ENCODE results near the gene CIZ1.

CIZ1 gene

DNA sequence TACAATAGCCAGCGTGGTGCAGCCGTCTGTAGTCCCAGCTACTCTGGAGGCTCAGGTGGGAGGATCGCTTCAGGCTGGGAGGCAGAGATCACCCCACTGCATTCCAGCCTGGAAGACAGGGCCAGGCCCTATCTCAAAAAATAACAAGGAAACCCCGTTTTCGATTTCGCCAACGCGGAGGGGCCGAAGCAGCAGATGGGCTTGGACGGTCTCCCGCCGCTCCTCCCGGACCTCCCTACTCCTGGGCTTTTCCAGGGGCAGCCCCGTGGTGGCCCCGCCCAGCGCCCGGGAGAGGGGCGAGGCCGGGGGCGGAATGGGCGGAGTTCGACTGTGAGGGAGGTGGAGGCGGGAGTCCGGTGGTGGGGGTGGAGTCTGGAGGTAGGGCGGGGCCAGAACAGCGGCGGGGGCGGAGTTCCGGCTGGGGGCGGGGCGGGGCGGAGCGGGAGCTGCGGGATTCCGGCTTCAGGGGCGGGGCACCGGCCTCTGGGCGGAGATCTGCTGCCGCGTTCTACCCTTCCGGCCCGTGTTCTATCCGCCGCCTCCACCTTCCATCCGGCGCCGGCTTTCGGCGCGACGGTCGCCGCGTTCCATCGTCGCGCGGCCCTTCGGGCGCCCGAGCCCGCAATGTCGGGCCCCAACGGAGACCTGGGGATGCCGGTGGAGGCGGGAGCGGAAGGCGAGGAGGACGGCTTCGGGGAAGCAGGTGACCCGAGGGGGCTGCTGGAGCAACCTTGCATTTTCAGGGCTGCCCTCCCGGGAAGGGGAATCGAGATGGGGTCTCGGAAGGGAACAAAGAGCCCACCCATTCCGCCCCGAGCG, 31.4 kb downstream of the CIZ1 start, which contains the start of gene BBLN:
BBLN (plus strand) TSS at position 482 of the 819 bp plus-strand sequence; CDS start at position 625, 143 bp downstream.
- peak; percentile 94 for DNase-seq
- Histone ChIP-seq H3K9me3 (ENCODE audit: control insufficient read depth, low read length) (no peaks in the 10 kb centered on the region), H3K36me3 (ENCODE audit: control insufficient read depth in 1 of 2, insufficient read depth in 2 of 2, low read depth in 1 of 2, low read length in 2 of 2) (peaks cover 31 to 32% of the 10 kb centered on the region in 2 experiments), H3K23ac (ENCODE audit: low read length in 2 of 2) (peak within 1 kb of the TSS in 1 of 2 experiments; percentile 78), H3K4ac (ENCODE audit: low read depth in 1 of 2, low read length in 2 of 2) (peak within 1 kb of the TSS; percentile 64 to 73), H3K14ac (ENCODE audit: low read length in 2 of 2) (peak within 1 kb of the TSS in 1 of 2 experiments; percentile 92), H2AFZ (ENCODE audit: low read depth, low read length) (peak within 1 kb of the TSS; percentile 79), H2BK120ac (ENCODE audit: low read depth, low read length) (no peak within 1 kb of the TSS), H4K8ac (ENCODE audit: low read length) (peak within 1 kb of the TSS; percentile 89), H2BK12ac (ENCODE audit: low read length in 2 of 2) (peak within 1 kb of the TSS in 1 of 2 experiments; percentile 85), H3K4me2 (ENCODE audit: low read length, poor library complexity, severe bottlenecking) (peak within 1 kb of the TSS; percentile 94), H4K91ac (ENCODE audit: low read length) (peak within 1 kb of the TSS; percentile 57), H3K79me1 (replicated peaks; ENCODE audit: low read length, poor library complexity, severe bottlenecking) (peaks cover 15% of the 10 kb centered on the region), H3K27ac (ENCODE audit: low read length, poor library complexity, severe bottlenecking) (no peak within 1 kb of the TSS), H3K4me1 (ENCODE audit: control insufficient read depth, insufficient read depth, low read depth, low read length) (peaks cover 15% of the 10 kb centered on the region), H2AK5ac (ENCODE audit: low read length, severe bottlenecking) (no peak within 1 kb of the TSS), H3K18ac (ENCODE audit: low read depth in 1 of 2, low read length in 2 of 2) (peak within 1 kb of the TSS; percentile 8 to 71), H3K4me3 (ENCODE audit: insufficient read depth in 1 of 2, low read depth in 1 of 2, low read length in 2 of 2) (peak within 1 kb of the TSS; percentile 84 to 93), H3K9ac (ENCODE audit: low read length) (peak within 1 kb of the TSS; percentile 89), H3K27me3 (ENCODE audit: control insufficient read depth in 1 of 2, insufficient read depth in 1 of 2, low read length in 2 of 2) (no peaks in the 10 kb centered on the region), H2BK15ac (ENCODE audit: low read depth, poor library complexity, severe bottlenecking) (no peak within 1 kb of the TSS), H2BK5ac (ENCODE audit: low read depth, low read length, poor library complexity, severe bottlenecking) (no peak within 1 kb of the TSS)
- under 1% methylated on average over 57 of the region's 77 CpGs for WGBS

DNA sequence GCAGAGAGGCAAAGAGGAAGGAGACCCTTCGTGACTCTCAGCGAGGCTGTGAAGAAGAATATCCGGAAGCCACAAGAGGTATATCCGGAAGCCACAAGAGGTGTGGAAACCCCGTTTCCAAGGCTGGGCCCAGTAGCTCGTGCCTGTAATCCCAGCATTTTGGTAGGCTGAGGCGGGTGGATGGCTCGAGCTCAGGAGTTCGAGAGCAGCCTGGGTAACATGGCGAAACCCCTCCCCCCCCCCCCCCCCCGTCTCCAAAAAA, 31.9 kb downstream of the CIZ1 start:
- peaks cover 15% of the 10 kb centered on the region for H3K79me1 ChIP-seq (replicated peaks; ENCODE audit: low read length, poor library complexity, severe bottlenecking)
- H2BK120ac ChIP-seq (ENCODE audit: low read depth, low read length) = no peak overlapping the region
- peak overlapping the region; percentile 57 for H4K91ac ChIP-seq (ENCODE audit: low read length)
- H3K4ac ChIP-seq (ENCODE audit: low read depth in 1 of 2, low read length in 2 of 2) = peak overlapping the region in 1 of 2 experiments; percentile 64
- H2BK5ac ChIP-seq (ENCODE audit: low read depth, low read length, poor library complexity, severe bottlenecking) = no peak overlapping the region
- 54% methylated on average over 11 of the region's 11 CpGs for WGBS
- H3K27me3 ChIP-seq (ENCODE audit: control insufficient read depth in 1 of 2, insufficient read depth in 1 of 2, low read length in 2 of 2) = no peaks in the 10 kb centered on the region
- H3K36me3 ChIP-seq (ENCODE audit: control insufficient read depth in 1 of 2, insufficient read depth in 2 of 2, low read depth in 1 of 2, low read length in 2 of 2) = peaks cover 26 to 27% of the 10 kb centered on the region in 2 experiments
- H3K4me2 ChIP-seq (ENCODE audit: low read length, poor library complexity, severe bottlenecking) = peak overlapping the region; percentile 60
- H3K9ac ChIP-seq (ENCODE audit: low read length) = peak overlapping the region; percentile 89
- peak overlapping the region in 1 of 2 experiments; percentile 58 for H2BK12ac ChIP-seq (ENCODE audit: low read length in 2 of 2)
- peak overlapping the region; percentile 76 for H2AFZ ChIP-seq (ENCODE audit: low read depth, low read length)
- no peaks in the 10 kb centered on the region for H3K9me3 ChIP-seq (ENCODE audit: control insufficient read depth, low read length)
- H3K18ac ChIP-seq (ENCODE audit: low read depth in 1 of 2, low read length in 2 of 2) = peak overlapping the region; percentile 8 to 71
- peaks cover 15% of the 10 kb centered on the region for H3K4me1 ChIP-seq (ENCODE audit: control insufficient read depth, insufficient read depth, low read depth, low read length)
- no peak for DNase-seq
- peak overlapping the region in 1 of 2 experiments; percentile 84 for H3K4me3 ChIP-seq (ENCODE audit: insufficient read depth in 1 of 2, low read depth in 1 of 2, low read length in 2 of 2)
- no peak overlapping the region for H3K27ac ChIP-seq (ENCODE audit: low read length, poor library complexity, severe bottlenecking)
- H4K8ac ChIP-seq (ENCODE audit: low read length) = peak overlapping the region; percentile 89
- H2AK5ac ChIP-seq (ENCODE audit: low read length, severe bottlenecking) = no peak overlapping the region
- H2BK15ac ChIP-seq (ENCODE audit: low read depth, poor library complexity, severe bottlenecking) = no peak overlapping the region
- H3K23ac ChIP-seq (ENCODE audit: low read length in 2 of 2) = no peak overlapping the region
- no peak overlapping the region for H3K14ac ChIP-seq (ENCODE audit: low read length in 2 of 2)

DNA sequence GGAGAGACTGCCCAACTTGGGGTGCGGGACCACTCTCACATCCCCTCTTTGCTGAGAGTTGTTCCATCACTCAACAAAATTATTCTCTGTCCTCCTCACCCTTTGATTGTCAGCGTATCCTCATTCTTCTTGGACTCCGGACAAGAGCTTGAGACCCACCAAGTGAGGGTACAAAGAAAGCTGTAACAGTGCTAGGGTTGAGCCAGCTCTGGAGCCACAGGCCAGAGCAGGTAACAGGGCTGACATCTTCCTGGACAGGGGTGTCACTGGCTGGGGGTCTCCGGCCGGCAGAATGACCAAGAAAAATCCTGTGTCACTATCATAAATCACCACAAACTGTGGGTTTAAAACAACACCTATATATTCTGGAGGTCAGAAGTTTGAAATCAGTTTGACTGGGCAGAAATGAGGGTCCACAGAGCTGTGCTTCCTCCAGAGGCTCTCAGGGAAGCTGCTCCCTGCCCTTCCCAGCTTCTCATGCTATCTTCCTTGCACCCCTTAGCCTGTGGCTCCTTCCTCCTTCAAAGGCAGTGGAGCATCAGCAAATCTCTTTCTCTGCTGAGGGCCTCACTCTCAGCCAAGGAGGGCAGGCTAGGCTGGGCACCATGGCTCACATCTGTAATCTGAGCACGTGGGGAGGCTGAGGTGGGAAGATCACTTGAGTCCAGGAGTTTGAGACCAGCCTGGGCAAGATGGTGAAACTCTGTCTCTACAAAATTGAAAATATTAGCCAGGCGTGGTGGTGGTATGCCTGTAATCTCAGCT, 35.5 kb downstream of the CIZ1 start:
- no peak overlapping the region for H3K9ac ChIP-seq (ENCODE audit: low read length)
- DNase-seq = no peak
- no peak overlapping the region for H2BK15ac ChIP-seq (ENCODE audit: low read depth, poor library complexity, severe bottlenecking)
- no peak overlapping the region for H3K4me2 ChIP-seq (ENCODE audit: low read length, poor library complexity, severe bottlenecking)
- H2BK12ac ChIP-seq (ENCODE audit: low read length in 2 of 2) = no peak overlapping the region
- H3K23ac ChIP-seq (ENCODE audit: low read length in 2 of 2) = no peak overlapping the region
- H3K4me3 ChIP-seq (ENCODE audit: insufficient read depth in 1 of 2, low read depth in 1 of 2, low read length in 2 of 2) = no peak overlapping the region
- no peak overlapping the region for H3K27ac ChIP-seq (ENCODE audit: low read length, poor library complexity, severe bottlenecking)
- no peak overlapping the region for H4K8ac ChIP-seq (ENCODE audit: low read length)
- H2BK120ac ChIP-seq (ENCODE audit: low read depth, low read length) = no peak overlapping the region
- H3K36me3 ChIP-seq (ENCODE audit: control insufficient read depth in 1 of 2, insufficient read depth in 2 of 2, low read depth in 1 of 2, low read length in 2 of 2) = no peaks in the 10 kb centered on the region
- no peak overlapping the region for H2BK5ac ChIP-seq (ENCODE audit: low read depth, low read length, poor library complexity, severe bottlenecking)
- peaks cover 15% of the 10 kb centered on the region for H3K4me1 ChIP-seq (ENCODE audit: control insufficient read depth, insufficient read depth, low read depth, low read length)
- no peak overlapping the region for H2AK5ac ChIP-seq (ENCODE audit: low read length, severe bottlenecking)
- H2AFZ ChIP-seq (ENCODE audit: low read depth, low read length) = no peak overlapping the region
- 93% methylated on average over 6 of the region's 7 CpGs for WGBS
- no peak overlapping the region for H3K14ac ChIP-seq (ENCODE audit: low read length in 2 of 2)
- H3K9me3 ChIP-seq (ENCODE audit: control insufficient read depth, low read length) = no peaks in the 10 kb centered on the region
- H3K4ac ChIP-seq (ENCODE audit: low read depth in 1 of 2, low read length in 2 of 2) = no peak overlapping the region
- no peaks in the 10 kb centered on the region for H3K79me1 ChIP-seq (replicated peaks; ENCODE audit: low read length, poor library complexity, severe bottlenecking)
- no peak overlapping the region for H3K18ac ChIP-seq (ENCODE audit: low read depth in 1 of 2, low read length in 2 of 2)
- peaks cover 0 to 3% of the 10 kb centered on the region in 2 experiments for H3K27me3 ChIP-seq (ENCODE audit: control insufficient read depth in 1 of 2, insufficient read depth in 1 of 2, low read length in 2 of 2)
- no peak overlapping the region for H4K91ac ChIP-seq (ENCODE audit: low read length)
